ENCODE results near the gene CYP21A2.
"Not testable (repeated sequence)": the region's sequence is repeated elsewhere in the genome, so short reads cannot be mapped to it uniquely, and the experiment has no call there.

Gene CYP21A2

DNA sequence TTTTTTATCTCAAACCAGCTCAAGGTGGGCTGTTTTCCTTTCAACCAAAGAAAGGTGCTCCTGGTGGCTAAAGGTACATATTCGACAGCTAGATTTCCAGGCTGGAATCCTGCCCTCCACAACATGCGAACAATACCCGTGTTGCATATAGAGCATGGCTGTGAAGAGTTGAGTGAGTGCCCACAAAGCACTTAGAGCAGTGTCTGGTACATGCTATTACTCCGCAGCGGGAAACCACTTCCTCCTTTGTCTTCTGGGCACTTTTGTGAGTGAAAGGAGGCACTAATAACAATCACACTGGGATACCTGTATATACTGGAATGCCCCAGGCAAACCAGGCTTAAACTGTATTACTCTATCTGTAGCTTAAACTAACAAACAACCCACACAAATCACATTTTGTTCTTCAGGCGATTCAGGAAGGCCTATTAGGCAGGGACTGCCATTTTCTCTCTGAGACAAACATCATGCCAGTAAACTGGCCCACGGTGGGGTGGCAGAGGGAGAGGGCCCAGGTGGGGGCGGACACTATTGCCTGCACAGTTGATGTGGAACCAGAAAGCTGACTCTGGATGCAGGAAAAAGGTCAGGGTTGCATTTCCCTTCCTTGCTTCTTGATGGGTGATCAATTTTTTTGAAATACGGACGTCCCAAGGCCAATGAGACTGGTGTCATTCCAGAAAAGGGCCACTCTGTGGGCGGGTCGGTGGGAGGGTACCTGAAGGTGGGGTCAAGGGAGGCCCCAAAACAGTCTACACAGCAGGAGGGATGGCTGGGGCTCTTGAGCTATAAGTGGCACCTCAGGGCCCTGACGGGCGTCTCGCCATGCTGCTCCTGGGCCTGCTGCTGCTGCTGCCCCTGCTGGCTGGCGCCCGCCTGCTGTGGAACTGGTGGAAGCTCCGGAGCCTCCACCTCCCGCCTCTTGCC is at the start of gene CYP21A2:
TSS of gene CYP21A2 (plus strand) at position 818 of the 927 bp plus-strand sequence. CDS start at position 826, 8 bp downstream.
- DNase-seq, result not testable (repeated sequence)

DNA sequence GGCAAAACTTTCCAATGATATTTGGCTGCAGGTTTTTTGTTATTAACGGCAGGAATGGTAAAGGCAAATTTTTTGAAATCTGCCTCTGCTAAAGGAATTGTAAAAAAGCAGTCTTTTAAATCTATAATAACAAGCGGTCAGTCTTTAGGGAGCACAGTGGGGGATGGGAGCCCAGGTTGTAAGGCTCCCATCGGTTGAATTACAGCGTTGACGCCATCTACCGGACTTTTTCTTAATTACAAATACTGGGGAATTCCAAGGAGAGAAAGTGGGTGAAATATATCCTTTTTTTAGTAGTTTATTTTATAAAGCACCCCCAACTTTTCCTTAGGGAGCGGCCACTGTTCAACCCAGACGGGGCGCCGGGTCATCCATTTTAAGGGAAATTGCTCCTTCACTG is 48.9 kb upstream of the CYP21A2 start:
- DNase-seq, result not testable (repeated sequence)

DNA sequence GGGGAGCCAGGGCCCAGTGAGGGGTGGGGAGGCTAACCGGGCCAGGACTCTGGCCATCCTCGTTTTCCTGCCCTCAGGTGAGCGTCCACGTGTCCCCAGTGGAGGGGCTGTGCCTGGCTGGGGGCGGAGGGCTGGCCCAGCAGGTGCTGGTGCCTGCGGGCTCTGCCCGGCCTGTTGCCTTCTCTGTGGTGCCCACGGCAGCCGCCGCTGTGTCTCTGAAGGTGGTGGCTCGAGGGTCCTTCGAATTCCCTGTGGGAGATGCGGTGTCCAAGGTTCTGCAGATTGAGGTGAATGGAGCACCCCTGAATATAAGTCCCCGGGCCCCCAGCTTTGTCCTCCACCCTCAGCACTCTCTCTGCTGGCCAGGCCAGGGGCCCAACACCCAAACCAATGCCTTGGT is 43.8 kb upstream of the CYP21A2 start:
- not testable (repeated sequence) for DNase-seq

DNA sequence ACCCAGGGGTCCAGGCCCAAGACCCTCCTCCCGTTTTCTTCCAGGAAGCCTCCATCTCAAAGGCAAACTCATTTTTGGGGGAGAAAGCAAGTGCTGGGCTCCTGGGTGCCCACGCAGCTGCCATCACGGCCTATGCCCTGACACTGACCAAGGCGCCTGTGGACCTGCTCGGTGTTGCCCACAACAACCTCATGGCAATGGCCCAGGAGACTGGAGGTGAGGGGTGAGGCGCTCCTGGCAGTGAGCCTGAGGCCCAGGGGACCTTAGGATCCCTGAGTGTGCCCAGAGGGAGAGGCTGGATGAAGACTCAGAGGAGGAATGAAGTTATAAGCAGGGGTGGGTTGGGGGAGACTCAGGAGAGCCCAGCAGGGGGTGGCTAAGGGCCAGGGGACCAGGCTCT is 41.8 kb upstream of the CYP21A2 start:
- DNase-seq, result not testable (repeated sequence)

DNA sequence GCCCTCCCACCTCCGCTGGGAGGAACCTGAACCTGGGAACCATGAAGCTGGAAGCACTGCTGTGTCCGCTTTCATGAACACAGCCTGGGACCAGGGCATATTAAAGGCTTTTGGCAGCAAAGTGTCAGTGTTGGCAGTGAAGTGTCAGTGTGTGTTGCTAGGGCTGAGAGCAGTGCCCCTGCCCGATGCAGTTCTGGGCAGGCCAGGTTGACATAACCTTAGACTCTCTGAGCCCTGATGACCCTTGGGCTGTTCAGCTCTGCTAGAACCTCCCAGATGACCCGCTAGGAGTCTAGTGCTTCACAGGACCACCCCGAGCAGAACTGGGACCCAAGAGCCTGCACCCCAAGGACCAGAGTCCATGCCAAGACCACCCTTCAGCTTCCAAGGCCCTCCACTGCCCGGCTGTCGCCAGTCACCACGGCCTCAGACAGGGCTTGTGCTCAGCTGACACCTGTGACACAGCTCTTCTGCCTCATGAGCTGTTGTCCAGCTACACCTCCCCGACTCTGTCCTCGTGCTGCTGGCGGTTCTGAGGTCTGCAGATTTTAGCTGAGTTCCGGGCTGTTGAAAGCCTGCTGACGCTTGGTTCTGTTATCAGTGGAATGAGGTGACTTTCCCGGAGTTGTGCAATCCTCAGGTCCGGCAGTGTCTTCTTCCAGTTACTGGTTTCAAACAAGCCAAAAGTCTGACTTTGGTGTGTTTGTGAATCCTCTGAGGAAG is 35.5 kb upstream of the CYP21A2 start:
- not testable (repeated sequence) for DNase-seq

DNA sequence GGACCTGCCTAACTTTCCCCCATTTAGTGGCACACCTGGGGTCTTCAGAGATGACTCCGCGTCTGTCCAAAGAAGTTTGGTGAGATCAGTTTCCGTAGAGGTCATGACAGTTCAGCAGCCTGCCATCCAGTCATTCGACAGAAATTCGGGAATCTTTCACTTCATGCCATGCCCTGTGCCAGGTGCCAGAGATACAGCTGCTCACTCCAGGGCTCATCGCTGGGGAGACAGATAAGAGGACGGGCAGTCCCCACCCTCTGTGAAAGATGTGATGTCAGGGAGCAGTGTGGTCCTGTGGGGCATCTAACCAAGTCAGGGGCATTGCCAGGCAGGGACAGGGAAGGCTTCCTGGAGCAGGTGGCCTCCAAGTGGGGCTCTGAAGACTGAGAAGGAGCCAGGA is 34.9 kb upstream of the CYP21A2 start:
- not testable (repeated sequence) for DNase-seq

DNA sequence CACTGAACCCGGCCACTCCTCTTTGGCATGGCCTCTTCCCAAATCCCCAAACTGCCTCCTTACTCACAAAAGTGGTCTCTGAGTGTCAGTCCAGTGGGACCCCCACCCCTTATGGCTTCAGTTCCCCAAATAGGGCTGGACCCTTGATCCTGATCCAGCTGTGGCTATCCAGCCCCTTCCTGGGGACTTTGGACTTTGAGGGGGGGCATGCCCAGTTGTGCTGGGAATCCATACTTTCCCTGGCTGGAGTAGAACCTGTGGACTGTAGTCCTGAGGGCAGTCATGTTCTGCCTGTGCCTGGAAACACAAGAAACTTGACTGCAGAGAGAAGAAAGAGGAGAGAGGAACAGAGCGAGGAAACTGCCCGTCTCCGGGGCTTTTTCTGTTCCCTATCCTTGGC is 33.8 kb upstream of the CYP21A2 start:
- not testable (repeated sequence) for DNase-seq

DNA sequence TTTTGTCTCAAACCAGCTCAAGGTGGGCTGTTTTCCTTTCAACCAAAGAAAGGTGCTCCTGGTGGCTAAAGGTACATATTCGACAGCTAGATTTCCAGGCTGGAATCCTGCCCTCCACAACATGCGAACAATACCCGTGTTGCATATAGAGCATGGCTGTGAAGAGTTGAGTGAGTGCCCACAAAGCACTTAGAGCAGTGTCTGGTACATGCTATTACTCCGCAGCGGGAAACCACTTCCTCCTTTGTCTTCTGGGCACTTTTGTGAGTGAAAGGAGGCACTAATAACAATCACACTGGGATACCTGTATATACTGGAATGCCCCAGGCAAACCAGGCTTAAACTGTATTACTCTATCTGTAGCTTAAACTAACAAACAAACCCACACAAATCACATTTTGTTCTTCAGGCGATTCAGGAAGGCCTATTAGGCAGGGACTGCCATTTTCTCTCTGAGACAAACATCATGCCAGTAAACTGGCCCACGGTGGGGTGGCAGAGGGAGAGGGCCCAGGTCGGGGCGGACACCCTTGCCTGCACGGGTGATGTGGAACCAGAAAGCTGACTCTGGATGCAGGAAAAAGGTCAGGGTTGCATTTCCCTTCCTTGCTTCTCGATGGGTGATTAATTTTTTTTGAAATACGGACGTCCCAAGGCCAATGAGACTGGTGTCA is 33.2 kb upstream of the CYP21A2 start:
- DNase-seq, result not testable (repeated sequence)

DNA sequence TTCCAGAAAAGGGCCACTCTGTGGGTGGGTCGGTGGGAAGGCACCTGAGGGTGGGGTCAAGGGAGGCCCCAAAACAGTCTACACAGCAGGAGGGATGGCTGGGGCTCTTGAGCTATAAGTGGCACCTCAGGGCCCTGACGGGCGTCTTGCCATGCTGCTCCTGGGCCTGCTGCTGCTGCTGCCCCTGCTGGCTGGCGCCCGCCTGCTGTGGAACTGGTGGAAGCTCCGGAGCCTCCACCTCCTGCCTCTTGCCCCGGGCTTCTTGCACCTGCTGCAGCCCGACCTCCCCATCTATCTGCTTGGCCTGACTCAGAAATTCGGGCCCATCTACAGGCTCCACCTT is 32.7 kb upstream of the CYP21A2 start:
- DNase-seq, result not testable (repeated sequence)

DNA sequence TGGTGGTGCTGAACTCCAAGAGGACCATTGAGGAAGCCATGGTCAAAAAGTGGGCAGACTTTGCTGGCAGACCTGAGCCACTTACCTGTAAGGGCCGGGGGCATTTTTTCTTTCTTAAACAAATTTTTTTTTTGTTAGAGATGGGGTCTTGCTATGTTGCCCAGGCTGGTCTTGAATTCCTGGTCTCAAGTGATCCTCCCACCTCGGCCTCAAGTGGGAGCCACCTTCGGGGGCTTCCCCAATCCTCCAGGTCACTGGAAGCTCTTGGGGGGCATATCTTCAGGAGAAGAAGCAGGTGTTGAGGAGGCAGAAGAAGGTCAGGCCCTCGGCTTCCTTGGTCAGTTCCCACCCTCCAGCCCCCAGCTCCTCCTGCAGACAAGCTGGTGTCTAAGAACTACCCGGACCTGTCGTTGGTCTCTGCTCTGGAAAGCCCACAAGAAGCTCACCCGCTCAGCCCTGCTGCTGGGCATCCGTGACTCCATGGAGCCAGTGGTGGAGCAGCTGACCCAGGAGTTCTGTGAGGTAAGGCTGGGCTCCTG is 32.2 kb upstream of the CYP21A2 start:
- DNase-seq, result not testable (repeated sequence)

DNA sequence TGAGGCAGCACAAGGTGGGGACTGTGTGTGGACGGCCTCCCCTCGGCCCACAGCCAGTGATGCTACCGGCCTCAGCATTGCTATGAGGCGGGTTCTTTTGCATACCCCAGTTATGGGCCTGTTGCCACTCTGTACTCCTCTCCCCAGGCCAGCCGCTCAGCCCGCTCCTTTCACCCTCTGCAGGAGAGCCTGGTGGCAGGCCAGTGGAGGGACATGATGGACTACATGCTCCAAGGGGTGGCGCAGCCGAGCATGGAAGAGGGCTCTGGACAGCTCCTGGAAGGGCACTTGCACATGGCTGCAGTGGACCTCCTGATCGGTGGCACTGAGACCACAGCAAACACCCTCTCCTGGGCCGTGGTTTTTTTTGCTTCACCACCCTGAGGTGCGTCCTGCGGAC is 31.1 kb upstream of the CYP21A2 start:
- DNase-seq, result not testable (repeated sequence)

DNA sequence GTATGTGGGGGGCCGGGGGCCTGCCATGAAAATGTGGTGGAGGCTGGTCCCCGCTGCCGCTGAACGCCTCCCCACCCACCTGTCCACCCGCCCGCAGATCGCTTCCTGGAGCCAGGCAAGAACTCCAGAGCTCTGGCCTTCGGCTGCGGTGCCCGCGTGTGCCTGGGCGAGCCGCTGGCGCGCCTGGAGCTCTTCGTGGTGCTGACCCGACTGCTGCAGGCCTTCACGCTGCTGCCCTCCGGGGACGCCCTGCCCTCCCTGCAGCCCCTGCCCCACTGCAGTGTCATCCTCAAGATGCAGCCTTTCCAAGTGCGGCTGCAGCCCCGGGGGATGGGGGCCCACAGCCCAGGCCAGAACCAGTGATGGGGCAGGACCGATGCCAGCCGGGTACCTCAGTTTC is 30.2 kb upstream of the CYP21A2 start:
- DNase-seq, result not testable (repeated sequence)

DNA sequence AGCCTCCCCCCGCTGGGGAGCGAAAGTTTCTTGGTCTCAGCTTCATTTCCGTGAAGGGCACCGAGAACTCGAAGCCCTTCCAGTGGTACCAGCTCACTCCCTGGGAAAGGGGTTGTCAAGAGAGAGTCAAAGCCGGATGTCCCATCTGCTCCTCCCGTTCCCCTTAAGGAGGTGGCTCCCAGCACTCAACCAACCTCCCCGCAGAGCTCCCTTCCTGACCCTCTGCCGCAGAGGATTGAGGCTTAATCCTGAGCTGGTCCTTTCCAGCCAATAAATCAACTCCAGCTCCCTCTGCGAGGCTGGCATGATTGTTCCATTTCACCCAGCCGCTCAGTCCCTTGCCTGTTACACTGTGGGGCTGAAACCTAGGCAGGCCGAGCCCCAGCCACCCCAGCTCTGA is 29.6 kb upstream of the CYP21A2 start:
- DNase-seq, result not testable (repeated sequence)

DNA sequence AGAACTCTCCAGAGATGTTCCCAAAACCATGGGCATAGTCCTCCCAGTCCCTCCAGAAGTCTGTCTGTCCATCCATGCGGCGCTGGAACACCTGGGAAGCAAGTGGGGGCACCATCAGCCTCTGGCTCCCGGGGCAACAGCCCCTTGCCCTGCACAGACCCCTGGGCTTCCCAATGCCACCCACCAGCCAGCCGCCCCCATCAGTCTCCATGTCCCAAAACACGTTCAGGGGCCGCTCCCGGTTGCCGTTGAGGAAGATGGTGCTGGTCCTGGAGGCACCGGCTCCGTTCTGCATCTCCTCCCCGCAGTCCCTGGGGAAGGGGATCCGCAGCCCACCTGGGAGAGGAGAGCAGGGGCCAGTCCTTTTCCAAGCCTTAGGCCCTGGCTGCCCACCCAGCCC is 28.7 kb upstream of the CYP21A2 start:
- DNase-seq, result not testable (repeated sequence)

DNA sequence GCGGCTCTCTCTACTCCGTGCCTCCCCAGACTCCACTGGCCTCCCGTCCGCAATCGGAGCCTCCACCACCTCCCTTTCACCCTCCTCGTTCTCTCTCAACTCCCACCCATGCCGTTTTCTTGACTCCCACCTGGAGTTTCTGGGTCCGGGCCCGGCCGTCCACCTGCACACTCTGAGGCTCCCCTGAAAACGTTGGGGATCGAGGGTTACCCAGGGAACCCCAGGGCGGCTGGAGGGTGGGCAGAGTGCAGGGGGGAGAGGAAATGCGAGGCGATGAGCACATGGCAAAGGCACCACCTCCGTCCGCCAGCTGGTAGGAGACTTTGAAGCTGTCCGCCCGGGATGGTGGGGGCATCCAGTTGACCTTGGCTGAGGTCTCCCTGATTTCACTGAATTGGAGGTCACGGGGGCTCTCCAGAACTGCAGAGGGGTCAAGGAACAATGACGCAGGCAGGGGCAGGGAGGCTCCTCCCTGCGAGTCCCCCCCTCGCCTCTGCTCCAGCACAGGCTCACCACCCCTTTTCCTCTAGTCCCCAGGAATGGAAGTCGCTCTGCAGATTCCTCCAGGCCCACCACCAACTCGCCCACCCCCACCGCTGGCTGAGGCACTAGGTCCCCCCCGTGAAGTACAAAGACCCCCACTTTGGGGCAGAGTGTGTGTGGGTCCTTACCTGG is 27.2 kb upstream of the CYP21A2 start:
- DNase-seq, result not testable (repeated sequence)

DNA sequence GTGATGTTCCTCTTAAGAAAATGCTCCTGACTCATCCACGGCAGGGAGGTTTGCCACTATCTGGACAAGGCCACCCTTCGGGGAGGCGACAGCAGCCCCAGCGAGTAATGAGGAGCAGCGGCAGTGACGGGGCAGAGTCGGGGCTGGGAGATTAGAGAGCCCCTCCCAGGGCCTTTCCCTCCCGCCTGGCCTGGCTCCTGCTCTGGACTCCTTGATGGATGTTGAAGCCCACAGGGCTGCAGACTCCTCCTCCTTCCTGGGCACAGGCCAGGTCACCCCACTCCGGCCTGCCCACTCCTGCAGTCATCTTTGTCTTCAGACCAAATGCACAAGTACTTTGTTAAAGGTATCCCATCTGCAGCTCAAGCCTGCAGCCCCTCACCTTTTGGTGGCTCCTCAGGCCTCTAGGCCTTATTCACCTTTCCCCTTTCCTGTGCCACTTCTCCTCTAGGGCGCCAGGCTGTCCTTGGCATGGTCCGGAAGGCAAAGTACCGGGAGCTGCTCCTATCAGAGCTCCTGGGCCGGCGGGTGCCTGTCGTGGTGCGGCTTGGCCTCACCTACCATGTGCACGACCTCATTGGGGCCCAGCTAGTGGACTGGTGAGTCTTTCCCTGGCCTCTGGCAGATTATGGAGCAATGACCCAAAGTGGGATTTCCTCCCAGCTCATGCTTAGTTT is 25.1 kb upstream of the CYP21A2 start:
- DNase-seq, result peak in 1 of 2 donors; percentile 2

DNA sequence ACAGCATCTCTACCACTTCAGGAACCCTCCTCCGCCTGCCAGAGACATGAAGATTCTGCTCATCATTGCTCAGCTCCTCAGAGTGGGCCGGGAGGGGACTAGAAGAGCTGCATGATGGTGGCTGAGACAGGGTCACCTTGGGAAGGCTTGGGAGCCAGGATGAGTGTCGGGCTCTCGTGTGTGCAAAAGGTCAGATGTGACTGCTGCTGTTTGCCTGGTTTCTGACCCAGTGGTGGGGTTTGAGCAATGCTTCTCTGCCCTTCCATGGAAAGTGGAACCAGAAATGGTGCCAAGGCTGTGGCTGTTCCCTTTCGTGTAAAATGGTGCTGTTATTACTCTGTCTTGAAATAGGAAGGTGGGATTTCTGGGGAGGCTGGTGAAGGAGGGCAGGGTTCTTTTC is 24.5 kb upstream of the CYP21A2 start:
- DNase-seq, result not testable (repeated sequence)

DNA sequence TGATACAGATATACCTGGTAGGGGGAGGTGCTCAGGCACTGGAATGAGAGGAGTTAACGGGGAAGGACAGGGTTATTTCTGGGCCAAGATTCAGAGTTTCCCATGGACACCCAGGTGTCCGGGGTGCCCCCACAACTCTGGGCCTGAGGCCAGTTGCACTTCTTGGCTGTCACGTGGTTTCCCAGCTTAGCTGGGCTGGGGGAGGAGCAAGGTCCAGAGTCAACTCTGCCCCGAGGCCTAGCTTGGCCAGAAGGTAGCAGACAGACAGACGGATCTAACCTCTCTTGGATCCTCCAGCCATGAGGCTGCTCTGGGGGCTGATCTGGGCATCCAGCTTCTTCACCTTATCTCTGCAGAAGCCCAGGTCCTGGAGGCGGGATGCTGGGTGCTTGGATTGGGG is 23.7 kb upstream of the CYP21A2 start, which contains the start of gene C4B:
TSS of gene C4B (plus strand) at position 249 of the 400 bp plus-strand sequence. CDS start at position 300, 51 bp downstream.
- DNase-seq, result not testable (repeated sequence)

DNA sequence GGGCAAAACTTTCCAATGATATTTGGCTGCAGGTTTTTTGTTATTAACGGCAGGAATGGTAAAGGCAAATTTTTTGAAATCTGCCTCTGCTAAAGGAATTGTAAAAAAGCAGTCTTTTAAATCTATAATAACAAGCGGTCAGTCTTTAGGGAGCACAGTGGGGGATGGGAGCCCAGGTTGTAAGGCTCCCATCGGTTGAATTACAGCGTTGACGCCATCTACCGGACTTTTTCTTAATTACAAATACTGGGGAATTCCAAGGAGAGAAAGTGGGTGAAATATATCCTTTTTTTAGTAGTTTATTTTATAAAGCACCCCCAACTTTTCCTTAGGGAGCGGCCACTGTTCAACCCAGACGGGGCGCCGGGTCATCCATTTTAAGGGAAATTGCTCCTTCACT is 16.1 kb upstream of the CYP21A2 start:
- DNase-seq, result not testable (repeated sequence)

DNA sequence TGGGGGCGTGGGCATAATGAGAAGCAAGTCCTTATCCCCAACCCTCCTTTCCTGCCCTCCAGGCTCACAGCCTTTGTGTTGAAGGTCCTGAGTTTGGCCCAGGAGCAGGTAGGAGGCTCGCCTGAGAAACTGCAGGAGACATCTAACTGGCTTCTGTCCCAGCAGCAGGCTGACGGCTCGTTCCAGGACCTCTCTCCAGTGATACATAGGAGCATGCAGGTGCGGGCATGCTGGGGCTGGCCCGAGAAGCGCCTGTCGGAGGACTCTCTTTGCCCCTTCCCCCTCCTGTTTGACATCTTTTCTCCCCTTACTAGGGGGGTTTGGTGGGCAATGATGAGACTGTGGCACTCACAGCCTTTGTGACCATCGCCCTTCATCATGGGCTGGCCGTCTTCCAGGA is 9.6 kb upstream of the CYP21A2 start:
- not testable (repeated sequence) for DNase-seq

DNA sequence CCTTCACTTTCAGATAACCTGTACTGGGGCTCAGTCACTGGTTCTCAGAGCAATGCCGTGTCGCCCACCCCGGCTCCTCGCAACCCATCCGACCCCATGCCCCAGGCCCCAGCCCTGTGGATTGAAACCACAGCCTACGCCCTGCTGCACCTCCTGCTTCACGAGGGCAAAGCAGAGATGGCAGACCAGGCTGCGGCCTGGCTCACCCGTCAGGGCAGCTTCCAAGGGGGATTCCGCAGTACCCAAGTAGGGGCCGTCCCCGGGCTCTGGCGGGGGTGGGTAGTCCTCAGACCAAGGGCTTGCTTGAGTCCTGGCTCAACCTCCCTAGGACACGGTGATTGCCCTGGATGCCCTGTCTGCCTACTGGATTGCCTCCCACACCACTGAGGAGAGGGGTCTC is 8.7 kb upstream of the CYP21A2 start:
- not testable (repeated sequence) for DNase-seq
